Fibroblast of lung (primary cell): ENCODE results near the gene S100Z. TPM values are rescaled to one million over a fixed set of nuclear protein-coding genes. Genes with fewer than 3 reads are reported as not detected.

ENCODE experiments used
- DNase-seq, 2 donors: peaks; one replicate each; pipeline versions ENCODE4 v3.0.0 to v3.0.0-alpha.2; 2010; ENCODE audit warnings: low read depth in 2 of 2
- H2AFZ ChIP-seq: 2 replicates; pipeline ENCODE4 v1.5.1; 2012; ENCODE audit warnings: low read length, control low read depth, inconsistent platforms
- H3K27ac ChIP-seq: 2 replicates; pipeline ENCODE4 v1.5.1; 2011; ENCODE audit warnings: low read length, control low read depth; ENCODE audit not compliant: insufficient read depth
- H3K27me3 ChIP-seq: 2 replicates; pipeline ENCODE4 v1.5.1; 2011; ENCODE audit warnings: mild to moderate bottlenecking, low read length; ENCODE audit not compliant: control insufficient read depth, insufficient read depth
- H3K36me3 ChIP-seq: 2 replicates; pipeline ENCODE4 v1.5.1; 2011; ENCODE audit warnings: low read length; ENCODE audit not compliant: control insufficient read depth, insufficient read depth
- H3K4me1 ChIP-seq: 2 replicates; pipeline ENCODE4 v1.5.1; 2011; ENCODE audit warnings: low read length; ENCODE audit not compliant: control insufficient read depth, insufficient read depth; ENCODE audit errors: extremely low read depth
- H3K4me2 ChIP-seq: 2 replicates; pipeline ENCODE4 v1.5.1; 2011; ENCODE audit warnings: low read length, control low read depth; ENCODE audit not compliant: insufficient read depth; ENCODE audit errors: extremely low read depth
- H3K4me3 ChIP-seq, 4 experiments: fragments of 200-600 bp in 1 of 4; sonication (generic) in 1 of 4; replicated peaks in 1 of 4; 2 replicates each; pipeline ENCODE4 v1.5.1; 2011 to 2016; ENCODE audit warnings: low read length in 4 of 4, low read depth in 3 of 4, mild to moderate bottlenecking in 3 of 4, control low read depth in 2 of 4, inconsistent platforms in 1 of 4, mixed read lengths in 1 of 4; ENCODE audit not compliant: insufficient read depth in 1 of 4; ENCODE audit errors: control extremely low read depth in 1 of 4
- H3K79me2 ChIP-seq: 2 replicates; pipeline ENCODE4 v1.5.1; 2012; ENCODE audit warnings: mild to moderate bottlenecking, low read length, inconsistent platforms; ENCODE audit not compliant: control insufficient read depth, insufficient read depth
- H3K9ac ChIP-seq: 2 replicates; pipeline ENCODE4 v1.5.1; 2011; ENCODE audit warnings: mild to moderate bottlenecking, low read length, control low read depth; ENCODE audit not compliant: insufficient read depth
- H3K9me3 ChIP-seq: 2 replicates; pipeline ENCODE4 v1.5.1; 2012; ENCODE audit warnings: low read depth, low read length; ENCODE audit not compliant: control insufficient read depth, insufficient read depth
- H4K20me1 ChIP-seq: 2 replicates; pipeline ENCODE4 v1.5.1; 2011; ENCODE audit warnings: low read length; ENCODE audit not compliant: control insufficient read depth, insufficient read depth; ENCODE audit errors: extremely low read depth
- CTCF ChIP-seq, 2 donors: IDR thresholded peaks in 1 of 2; conservative IDR thresholded peaks in 1 of 2; 1 replicate in 1 of 2; 2 replicates in 1 of 2; pipeline ENCODE4 v1.5.1; 2011 to 2012; ENCODE audit warnings: low read length in 2 of 2, control low read depth in 1 of 2, inconsistent platforms in 1 of 2, low read depth in 1 of 2, mild to moderate bottlenecking in 1 of 2
- EZH2 ChIP-seq: IDR thresholded peaks from 2 replicates; pipeline ENCODE4 v1.5.1; 2012; ENCODE audit warnings: low read length, control low read depth, mild to moderate bottlenecking; ENCODE audit errors: missing control alignments
- polyA plus RNA-seq, 2 donors: library from polyadenylated mRNA; depleted of rRNA in 1 of 2; stranded (reverse) in 1 of 2; unstranded in 1 of 2; fragments of >200 nt; gene quantifications; 2 replicates each; pipeline ENCODE4 v1.2.1, GENCODE V29; 2011 to 2012; ENCODE audit warnings: missing spikeins in 1 of 2
- total RNA-seq: library from RNA; depleted of rRNA; stranded (reverse); fragments of >200 nt; gene quantifications from 2 replicates; pipeline ENCODE4 v1.2.1, GENCODE V29; 2014

The S100Z gene
- total and polyA plus RNA-seq, 2 donors (not counting 1 experiment from before 2014, with no cell fraction given), result not detected

DNA sequence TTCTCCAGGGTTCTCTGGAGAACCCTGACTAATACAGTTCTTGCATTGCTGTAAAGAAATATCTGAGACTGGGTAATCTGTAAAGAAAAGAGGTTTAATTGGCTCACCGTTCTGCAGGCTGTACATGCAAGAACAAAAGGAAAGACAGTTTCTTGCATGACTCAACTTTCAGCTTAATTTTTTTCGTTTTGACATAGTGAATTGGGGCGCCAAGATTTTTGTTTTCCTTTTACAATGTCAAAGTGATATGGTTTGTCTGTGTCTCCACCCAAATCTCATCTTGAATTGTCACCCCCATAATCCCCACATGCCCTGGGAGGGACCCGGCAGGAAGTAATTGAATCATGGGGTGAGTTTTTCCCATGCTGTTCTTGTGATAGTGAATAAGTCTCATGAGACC lies 91.2 kb downstream of the S100Z start:
- no peak overlapping the region for H3K27ac ChIP-seq
- no peaks in the 10 kb centered on the region for H3K27me3 ChIP-seq
- H3K79me2 ChIP-seq, result no peaks in the 10 kb centered on the region
- TF ChIP-seq CTCF (conservative IDR thresholded peaks at IDR 0.05 in 1 of 2, IDR thresholded peaks at IDR 0.05 in 1 of 2; ENCODE audit: low read depth in 1 of 2, low read length in 2 of 2) (no peak), EZH2 (no peak)
- H3K4me3 ChIP-seq, result no peak overlapping the region
- H3K36me3 ChIP-seq, result no peaks in the 10 kb centered on the region
- H3K4me2 ChIP-seq, result no peak overlapping the region
- DNase-seq, result peak in 1 of 2 donors; percentile 33
- no peaks in the 10 kb centered on the region for H3K9me3 ChIP-seq
- H2AFZ ChIP-seq, result no peak overlapping the region
- H4K20me1 ChIP-seq, result no peaks in the 10 kb centered on the region
- H3K9ac ChIP-seq, result no peak overlapping the region
- H3K4me1 ChIP-seq, result no peaks in the 10 kb centered on the region

GRCh38 chr5:76941442-76941841 lies 91.6 kb downstream of the S100Z start:
- Histone ChIP-seq H3K4me3 (no peak overlapping the region), H3K79me2 (no peaks in the 10 kb centered on the region), H3K36me3 (no peaks in the 10 kb centered on the region), H3K4me1 (no peaks in the 10 kb centered on the region), H3K27me3 (no peaks in the 10 kb centered on the region), H3K27ac (no peak overlapping the region), H3K9ac (no peak overlapping the region), H3K4me2 (no peak overlapping the region), H3K9me3 (no peaks in the 10 kb centered on the region), H4K20me1 (no peaks in the 10 kb centered on the region), H2AFZ (no peak overlapping the region)
- no peak for DNase-seq
- TF ChIP-seq EZH2, result no peak
- no peak for TF ChIP-seq CTCF (conservative IDR thresholded peaks at IDR 0.05 in 1 of 2, IDR thresholded peaks at IDR 0.05 in 1 of 2; ENCODE audit: low read depth in 1 of 2, low read length in 2 of 2)

- Histone ChIP-seq H3K79me2 (no peaks in the 10 kb centered on the region), H3K36me3 (no peaks in the 10 kb centered on the region), H3K4me3 (no peak overlapping the region), H3K9ac (no peak overlapping the region), H3K4me1 (no peaks in the 10 kb centered on the region), H3K27me3 (no peaks in the 10 kb centered on the region), H3K4me2 (no peak overlapping the region), H3K27ac (no peak overlapping the region), H2AFZ (no peak overlapping the region), H3K9me3 (no peaks in the 10 kb centered on the region), H4K20me1 (no peaks in the 10 kb centered on the region)
- no peak for TF ChIP-seq CTCF (conservative IDR thresholded peaks at IDR 0.05 in 1 of 2, IDR thresholded peaks at IDR 0.05 in 1 of 2; ENCODE audit: low read depth in 1 of 2, low read length in 2 of 2)
- TF ChIP-seq EZH2, result no peak
- DNase-seq, result peak; percentile 57 to 76
These were observed 92.8 kb downstream of the S100Z start for GRCh38 chr5:76942581-76942980.
